Embryonic facial prominence (tissue), 1 donor: Measurements from ENCODE around the gene APOL6.
"Not testable (repeated sequence)": the region's sequence is repeated elsewhere in the genome, so short reads cannot be mapped to it uniquely, and the experiment has no call there.

ENCODE experiments used
- DNase-seq: peaks from one replicate; pipeline ENCODE4 v3.0.0-alpha.2; 2016; ENCODE audit errors: extremely low spot score

The APOL6 gene

GRCh38 chr22:35617137-35617755 lies 31.0 kb upstream of the APOL6 start, which contains the start of gene MB:
TSS of gene MB (minus strand) at chr22:35617329. CDS start at chr22:35617257, 72 bp downstream.
- no peak for DNase-seq

- no peak for DNase-seq
These were observed 29.6 kb upstream of the APOL6 start for GRCh38 chr22:35618427-35619223.

- no peak for DNase-seq
These were observed 28.7 kb upstream of the APOL6 start for GRCh38 chr22:35619336-35620094.

DNA sequence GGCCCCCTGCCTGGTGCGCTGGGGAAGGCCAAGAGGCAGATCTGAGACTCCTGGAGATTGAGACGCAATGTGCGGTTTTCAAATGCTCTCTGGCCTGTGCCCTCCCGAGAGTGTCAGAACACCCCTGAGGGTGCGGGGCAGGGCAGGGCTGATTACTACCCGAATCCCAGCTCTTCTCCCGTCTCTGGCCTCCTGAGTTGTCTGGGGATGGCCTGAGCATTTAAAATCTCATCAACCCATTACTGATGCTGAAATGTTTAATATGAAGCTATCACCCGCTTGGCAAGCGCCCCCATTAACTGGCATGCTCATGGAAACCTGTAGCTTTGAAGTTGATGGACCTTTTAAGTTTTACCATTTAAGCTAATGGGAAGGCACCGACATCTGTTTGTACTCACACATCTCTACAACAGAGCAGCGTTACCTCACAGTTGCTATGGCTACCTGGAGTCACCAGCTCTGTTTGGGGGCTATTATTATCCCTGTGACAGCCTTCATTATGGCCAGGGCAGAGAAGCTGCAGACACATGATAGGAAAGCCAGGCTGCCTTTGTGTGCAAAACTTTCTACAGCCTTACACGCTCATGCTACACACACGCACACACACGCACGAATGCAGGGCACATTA lies 27.5 kb upstream of the APOL6 start:
- no peak for DNase-seq

DNA sequence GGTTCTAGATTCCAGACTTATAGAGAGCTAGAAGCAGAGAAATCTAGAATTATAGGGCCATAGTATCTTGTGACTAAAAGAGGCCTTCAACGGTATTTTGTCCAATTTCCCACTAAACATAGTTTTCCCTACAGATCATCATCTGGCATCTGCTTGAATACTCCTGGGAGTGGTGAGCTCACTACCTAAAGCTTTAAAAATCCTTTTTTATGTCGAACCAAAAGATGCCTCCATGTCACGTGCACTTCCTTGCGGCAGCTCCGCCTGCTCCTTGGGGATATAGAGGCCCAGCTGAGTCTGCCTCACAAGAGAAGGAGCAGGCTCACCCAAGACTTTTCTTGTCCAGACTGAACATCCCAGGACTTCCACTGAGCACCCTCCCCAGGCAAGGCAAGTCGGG lies 26.8 kb upstream of the APOL6 start:
- DNase-seq = no peak

GRCh38 chr22:35622191-35622913 lies 25.9 kb upstream of the APOL6 start:
- DNase-seq = no peak

- not testable (repeated sequence) for DNase-seq
These were observed 24.4 kb upstream of the APOL6 start for GRCh38 chr22:35623885-35624284.

DNA sequence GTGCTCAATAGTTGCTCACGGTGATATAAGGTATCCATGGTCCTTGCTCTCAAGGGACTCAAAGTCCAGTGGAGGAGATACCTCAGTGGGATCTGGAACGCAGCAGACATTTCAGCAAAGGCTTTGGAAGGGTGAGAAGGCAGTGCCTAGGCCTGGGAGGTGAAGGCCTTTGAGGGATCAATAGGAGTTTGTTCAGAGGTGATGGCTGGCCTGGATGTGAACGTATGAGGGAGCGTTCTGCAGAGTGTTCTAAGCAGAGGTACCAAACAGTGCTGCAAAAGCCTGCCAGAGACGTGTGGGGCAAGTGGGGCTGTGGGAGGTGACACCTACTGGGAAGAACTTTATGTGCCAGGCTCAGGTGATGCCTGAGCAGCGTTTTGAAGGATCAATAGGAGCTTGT lies 23.7 kb upstream of the APOL6 start:
- DNase-seq = no peak

- DNase-seq = no peak
These were observed 22.3 kb upstream of the APOL6 start for GRCh38 chr22:35625763-35626432.

DNA sequence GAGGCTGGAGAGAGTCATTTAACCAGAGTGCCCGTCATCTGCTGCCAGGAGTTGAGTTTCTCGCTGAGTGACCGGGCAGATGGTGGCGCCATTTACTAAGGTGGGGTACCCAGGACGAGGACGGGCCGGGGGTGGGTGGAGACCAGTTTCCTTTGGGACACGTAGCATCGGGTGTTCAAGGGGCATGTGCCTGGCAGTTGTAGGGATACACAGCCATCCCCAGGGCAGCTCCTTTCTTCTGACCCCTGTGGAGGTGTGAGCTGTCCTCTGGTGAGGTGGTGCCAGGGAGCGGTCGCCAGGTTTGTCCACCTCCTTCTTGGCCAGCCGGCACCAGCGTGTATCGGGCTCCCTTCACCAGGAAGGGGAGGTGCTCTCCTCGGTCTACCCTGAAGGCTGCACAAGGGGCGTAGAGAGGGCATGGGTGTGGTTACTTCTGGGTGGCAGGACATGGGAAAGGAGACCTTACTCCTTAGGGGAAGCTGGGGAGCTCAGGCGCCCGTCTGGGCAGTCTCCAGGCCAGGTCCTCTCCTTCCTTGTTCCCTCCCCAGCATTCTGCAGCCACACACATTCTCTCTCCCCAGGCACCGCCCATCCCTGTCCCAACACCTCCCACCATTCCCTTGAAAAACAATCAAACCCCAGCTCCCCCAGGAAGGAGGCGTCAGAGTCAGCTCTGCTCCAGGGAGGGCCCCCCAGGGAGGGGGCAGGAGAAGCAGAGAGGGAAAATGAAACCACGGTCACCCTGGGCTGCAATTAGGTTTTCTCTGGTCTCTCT lies 20.8 kb upstream of the APOL6 start:
- no peak for DNase-seq

- no peak for DNase-seq
These were observed 19.5 kb upstream of the APOL6 start for GRCh38 chr22:35628732-35629131.

DNA sequence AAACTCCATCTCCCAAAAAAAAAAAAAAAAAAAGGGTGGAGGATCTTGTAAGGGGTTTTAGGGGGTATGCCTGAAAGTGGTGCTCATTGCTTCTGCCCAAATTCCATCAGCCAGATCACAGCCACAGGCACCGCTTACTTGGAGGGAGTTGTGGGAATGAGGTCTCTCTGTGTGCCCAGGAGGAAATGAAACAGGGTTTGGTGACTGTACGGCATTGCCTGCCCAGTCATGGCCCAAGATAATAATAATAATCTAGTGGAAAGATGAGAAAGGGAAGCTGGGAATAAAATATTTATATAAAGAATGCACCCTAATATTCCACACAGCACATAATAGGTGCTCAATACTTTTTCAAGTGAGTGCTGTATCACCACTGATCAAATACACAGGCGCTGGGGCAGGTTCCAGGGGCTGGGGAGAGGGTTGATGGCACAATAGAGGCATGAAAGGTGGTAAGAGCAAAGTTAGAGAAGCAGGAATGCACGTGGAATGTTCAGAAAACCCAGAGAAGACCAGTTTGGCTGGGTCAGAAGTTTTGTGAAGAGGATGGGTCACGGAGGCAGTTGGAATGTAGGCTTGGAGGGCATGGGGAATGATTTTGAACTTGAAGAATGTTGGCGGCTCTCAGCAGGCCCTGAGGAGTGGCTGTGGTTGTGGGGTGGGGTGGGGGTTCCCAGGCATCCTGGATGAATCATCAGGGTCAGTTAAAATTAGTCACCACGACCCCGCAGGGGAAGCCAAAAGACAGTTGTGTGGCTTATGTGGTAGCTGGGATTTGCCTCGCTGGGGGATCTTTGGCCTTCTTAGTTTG lies 18.6 kb upstream of the APOL6 start:
- no peak for DNase-seq

GRCh38 chr22:35630387-35630793 lies 17.9 kb upstream of the APOL6 start:
- DNase-seq = no peak

DNA sequence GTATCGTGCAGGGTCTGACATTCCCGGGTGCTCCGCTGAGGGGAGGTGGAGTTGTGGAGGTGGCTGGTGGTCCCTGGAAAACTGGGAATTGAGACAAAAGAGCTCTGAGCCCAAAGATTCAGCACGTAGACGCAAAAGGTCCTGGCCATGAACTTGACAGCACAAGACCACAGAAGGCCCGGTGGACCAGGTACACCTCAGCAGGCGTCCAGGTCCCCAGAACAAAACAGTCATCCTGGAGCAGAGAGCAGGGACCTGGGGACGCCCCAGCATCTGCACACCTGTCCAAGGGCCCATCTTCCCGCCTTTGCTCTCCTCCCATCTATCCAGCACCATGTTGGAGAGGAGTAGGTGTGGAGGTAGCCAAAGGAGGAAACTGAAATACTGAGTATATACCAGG lies 17.4 kb upstream of the APOL6 start:
- DNase-seq = no peak

DNA sequence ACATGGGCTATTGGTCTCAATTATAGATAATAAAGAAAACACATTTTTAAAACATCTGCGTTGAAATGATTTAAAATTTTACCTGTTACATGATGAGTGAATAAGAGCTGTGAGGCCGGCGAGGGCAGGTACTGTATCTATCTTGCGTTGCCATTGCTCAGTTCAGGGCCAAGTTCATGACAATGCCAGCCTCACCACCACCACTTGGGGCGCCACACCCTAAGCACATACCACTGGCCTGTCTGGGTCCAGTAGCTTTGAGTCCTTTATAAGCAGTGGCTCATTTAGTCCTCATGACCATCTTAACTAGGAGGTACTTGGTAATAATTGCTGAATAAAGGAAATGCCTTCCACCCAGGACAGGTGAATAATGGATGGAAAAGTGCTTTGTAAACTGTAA lies 16.6 kb upstream of the APOL6 start:
- DNase-seq = no peak

DNA sequence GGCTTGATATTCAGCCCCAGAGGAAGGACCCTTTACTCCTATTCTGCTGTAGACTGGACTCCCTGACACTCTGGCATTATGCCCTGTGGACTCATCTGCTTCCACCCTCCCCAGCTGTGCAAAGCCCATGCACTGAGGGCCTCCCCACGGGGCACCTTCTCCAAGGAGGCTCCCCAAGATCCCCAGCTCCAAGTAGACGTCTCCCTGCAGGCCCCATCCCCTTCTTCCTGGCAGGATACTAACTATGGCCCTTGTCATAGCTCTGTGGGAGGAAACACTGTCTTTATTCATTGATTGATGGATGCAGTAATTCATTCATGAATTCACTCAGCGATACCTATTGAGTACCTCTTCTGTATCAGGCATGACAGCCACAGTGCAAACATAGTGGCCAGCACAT lies 15.3 kb upstream of the APOL6 start:
- no peak for DNase-seq

GRCh38 chr22:35633520-35633919 lies 14.7 kb upstream of the APOL6 start:
- DNase-seq = no peak

- no peak for DNase-seq
These were observed 14.2 kb upstream of the APOL6 start for GRCh38 chr22:35634015-35634414.

DNA sequence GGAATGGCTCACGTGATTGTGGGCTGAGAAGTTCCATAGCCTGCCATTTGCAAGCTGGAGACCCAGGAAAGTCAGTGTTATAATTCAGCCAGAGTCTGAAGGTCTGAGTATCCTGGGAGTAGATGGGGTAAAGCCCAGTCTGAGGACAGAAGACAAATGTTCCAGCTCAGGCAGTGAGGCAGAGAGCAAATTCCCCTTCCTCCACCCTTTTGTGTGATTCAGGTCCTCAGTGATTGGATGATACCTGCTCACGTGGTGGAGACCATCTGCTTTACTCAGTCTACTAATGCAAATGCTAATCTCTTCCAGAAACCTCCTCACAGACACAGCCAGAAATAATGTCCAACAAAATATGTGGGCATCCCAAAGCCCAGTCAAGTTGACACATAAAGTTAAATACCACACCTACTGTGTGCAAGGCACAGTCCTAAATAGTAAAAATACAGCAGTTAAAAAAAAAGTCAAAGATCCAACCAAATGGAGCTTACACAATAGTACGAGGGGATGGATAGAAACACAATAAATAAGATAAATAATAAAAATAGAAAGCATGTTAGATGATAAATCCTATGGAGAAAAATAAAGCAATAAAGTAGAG lies 13.2 kb upstream of the APOL6 start:
- no peak for DNase-seq
